D721Med (cell line): ENCODE data around the gene RNF10.

Source experiments
- DNase-seq: peaks from one replicate; pipeline ENCODE4 v3.0.0; 2011; ENCODE audit warnings: low spot score; ENCODE audit not compliant: insufficient read length
- FAIRE-seq: peaks from 2 replicates; lab custom pipeline; 2011; peaks lifted over from hg19 to GRCh38; lab: Jason Lieb, UNC
- TF ChIP-seq, protein P1 (sequence below): IDR thresholded peaks from 2 replicates; pipeline ENCODE4 v1.5.1; 2012; ENCODE audit warnings: mild to moderate bottlenecking, control low read depth; ENCODE audit not compliant: insufficient read depth; ENCODE audit errors: missing control alignments

Gene RNF10

DNA sequence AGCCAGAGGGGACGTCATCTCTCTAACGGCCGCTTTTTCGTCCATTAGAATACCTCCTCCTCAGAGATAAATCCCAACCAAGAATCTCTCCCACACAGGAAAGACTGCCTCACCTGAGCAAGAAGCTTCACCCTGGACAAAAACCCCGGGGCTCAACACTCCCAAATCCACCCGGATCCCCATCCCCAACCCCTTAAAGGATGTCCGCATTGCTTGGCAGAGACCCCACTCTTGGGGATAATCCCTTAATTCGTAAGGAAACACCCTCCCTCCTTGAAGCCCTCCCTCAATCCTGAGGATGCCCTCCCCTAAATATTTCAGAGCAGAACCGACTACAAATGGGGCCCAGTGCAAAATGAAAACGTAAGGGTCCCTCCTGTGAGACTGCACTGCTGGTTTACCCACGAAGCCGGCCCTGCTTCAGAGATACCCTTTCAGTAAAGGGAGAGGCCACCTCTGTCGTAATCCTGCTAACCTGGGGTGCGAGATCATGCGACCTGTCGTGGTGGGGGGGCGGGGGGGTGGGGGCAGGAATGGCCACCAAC, 38.9 kb upstream of the RNF10 start:
- TF ChIP-seq, protein P1, sequence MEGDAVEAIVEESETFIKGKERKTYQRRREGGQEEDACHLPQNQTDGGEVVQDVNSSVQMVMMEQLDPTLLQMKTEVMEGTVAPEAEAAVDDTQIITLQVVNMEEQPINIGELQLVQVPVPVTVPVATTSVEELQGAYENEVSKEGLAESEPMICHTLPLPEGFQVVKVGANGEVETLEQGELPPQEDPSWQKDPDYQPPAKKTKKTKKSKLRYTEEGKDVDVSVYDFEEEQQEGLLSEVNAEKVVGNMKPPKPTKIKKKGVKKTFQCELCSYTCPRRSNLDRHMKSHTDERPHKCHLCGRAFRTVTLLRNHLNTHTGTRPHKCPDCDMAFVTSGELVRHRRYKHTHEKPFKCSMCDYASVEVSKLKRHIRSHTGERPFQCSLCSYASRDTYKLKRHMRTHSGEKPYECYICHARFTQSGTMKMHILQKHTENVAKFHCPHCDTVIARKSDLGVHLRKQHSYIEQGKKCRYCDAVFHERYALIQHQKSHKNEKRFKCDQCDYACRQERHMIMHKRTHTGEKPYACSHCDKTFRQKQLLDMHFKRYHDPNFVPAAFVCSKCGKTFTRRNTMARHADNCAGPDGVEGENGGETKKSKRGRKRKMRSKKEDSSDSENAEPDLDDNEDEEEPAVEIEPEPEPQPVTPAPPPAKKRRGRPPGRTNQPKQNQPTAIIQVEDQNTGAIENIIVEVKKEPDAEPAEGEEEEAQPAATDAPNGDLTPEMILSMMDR, result no peak
- FAIRE-seq (no peak), DNase-seq (no peak)

DNA sequence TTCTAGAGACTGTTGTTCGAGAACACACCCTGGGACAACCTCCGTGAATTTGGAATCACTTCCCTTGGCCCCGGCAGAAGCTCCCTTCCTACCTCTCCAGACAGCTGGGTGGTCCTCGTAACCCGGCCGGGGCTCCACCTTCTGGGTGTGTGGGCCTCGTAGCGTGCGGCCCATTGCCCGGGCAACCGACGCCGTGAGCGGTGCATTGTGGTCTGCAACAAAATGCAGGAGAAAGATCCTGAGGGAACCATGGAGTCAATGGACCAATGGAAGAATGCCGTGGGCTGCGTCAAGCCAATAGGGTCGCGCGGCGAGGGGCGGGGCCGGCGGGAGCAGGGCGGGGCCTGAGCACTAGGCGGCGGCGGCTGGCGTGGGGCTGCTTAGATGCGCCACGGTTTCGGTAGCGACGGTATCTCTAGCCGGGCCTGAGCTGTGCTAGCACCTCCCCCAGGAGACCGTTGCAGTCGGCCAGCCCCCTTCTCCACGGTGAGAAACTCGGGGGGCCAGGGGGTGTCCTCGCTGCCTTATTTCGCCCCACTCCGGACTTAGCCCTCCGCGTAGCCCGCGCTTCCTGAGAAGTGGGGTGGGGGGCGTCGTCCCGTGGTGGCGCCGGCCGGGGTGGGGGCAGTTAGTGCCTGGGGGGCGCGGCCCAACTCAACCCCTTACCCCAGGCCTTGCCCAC, 38.3 kb upstream of the RNF10 start, which contains the start of gene DYNLL1:
Gene DYNLL1 (plus strand): TSS at position 383 of the 682 bp plus-strand sequence. CDS start 309 bp downstream, outside the sequence.
- TF ChIP-seq, protein P1, result no peak
- no peak for FAIRE-seq
- DNase-seq, result peak; percentile 83

DNA sequence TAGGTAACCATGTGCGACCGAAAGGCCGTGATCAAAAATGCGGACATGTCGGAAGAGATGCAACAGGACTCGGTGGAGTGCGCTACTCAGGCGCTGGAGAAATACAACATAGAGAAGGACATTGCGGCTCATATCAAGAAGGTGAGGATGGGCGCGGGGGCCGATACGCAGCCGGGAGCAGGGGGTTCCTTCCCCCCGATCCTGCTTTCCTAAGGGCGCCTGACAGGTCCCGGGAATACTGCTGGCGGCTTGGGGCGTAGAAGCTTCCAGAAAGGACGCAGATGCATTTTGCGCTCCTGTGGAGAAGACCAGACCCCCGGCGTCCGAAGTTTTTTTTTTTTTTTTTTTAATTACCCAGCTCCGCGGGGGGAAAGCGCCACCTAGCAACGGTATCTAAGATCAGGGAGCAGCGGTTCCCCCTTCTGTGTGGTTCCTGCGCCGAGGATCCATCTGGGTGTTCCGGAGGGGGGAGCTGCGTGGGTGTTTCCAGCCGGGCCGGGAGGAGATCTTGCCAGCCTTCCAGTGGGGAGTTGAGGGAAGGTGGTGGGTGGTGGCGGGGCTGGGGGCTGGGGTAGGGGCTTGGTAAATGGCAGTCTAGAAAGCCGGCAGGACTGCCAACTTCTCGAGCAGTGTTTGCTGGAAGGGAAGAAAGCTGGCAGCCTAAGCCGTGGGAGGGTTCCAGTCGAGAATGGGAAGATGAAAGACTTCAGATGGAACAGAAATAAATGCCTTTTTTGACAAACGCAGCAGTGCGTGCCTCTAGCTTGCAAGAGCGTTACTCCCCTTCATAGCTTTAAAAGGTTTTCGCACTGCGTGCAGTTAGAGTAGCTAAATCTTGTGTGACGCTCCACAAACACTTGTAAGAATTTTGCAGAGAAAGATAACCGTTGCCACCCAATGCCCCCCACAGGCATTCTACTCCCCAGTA, 37.5 kb upstream of the RNF10 start:
- FAIRE-seq, result no peak

DNA sequence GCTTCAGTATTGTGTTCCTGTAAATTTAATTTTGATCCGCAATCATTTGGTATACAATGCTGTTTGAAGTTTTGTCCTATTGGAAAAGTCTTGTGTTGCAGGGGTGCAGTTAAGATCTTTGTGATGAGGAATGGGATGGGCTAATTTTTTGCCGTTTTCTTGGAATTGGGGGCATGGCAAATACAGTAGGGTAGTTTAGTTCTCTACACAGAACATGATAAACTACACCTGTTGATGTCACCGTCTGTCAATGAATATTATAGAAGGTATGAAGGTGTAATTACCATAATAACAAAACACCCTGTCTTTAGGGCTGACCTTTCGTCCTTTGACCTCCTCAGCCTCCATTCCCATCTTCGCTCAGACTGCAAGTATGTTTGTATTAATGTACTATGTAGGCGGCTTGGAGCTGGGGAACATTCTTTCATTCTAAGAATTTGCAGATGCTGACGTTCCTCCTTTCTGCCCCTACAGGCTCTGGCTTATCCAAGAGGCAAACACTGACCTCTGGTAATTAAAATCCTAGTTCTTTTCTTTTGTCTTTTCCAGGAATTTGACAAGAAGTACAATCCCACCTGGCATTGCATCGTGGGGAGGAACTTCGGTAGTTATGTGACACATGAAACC, 36.5 kb upstream of the RNF10 start:
- TF ChIP-seq, protein P1, result no peak
- no peak for FAIRE-seq
- DNase-seq, result no peak

More for the DNA sequence above, 37.5 kb upstream of the RNF10 start:
- DNase-seq, result peak; percentile 33
- TF ChIP-seq, protein P1, result peak; percentile 18

DNA sequence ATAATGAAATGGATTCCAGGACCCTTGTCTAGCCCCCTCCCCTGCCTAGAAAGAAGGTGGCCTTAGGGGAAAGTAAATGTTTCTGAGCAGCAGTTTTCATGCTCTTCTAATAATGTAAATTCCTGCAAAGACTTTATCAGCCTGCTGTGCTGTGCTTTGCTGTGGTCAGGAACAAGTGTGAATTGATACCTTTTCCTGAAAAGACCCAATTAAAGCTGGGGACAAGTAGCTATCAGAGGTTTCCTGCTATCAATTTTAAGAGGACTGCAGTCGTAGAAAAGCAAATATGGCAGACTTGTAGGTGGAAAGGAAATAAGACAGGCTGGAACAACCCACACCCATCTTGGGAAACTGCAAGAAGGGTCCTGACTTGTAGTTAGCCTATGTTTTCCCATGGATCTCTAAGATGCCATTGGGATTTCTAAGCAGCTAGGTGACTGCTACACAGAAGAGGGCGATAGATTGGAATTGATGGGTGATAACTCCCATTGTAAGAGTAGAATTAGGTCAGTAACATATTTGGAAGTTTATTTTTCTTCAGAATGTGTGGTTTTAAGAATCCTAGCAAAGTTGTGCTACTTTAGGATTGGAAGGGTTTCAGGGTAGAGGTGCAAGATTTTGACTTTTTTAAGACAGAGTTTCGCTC, 35.2 kb upstream of the RNF10 start:
- FAIRE-seq (no peak), DNase-seq (no peak)
- TF ChIP-seq, protein P1, result no peak

DNA sequence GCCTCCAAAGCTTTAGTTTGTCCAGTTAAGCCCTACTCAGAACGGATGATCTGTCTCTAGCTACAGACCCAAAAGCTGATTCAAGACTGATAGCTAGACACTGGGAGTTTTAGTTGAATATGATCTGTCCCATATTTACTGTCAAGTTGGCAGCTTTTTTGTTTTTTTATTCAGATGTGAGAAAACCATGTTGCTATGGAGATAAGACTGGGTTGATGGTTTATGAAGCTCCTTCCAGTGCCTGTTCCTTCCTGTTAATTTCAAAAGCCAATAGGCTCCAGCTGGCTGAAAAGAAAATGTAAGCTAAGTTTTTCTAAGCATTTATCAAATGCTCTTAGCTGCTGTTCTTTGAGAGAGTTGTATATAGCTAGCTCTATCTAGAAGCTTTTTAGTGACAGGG, 33.6 kb upstream of the RNF10 start:
- no peak for DNase-seq
- FAIRE-seq, result no peak
- TF ChIP-seq, protein P1, result no peak
